Lower leg skin (tissue), 3 donors: ENCODE data around the gene ZNF222.

Source experiments
- POLR2A ChIP-seq, 2 donors: fragments of 450-650 bp; IDR thresholded peaks; one replicate each; pipeline ENCODE4 v1.6.1; 2016 to 2017; ENCODE audit warnings: antibody characterized with exemption in 2 of 2, mild to moderate bottlenecking in 1 of 2, moderate library complexity in 1 of 2
- TF ChIP-seq, protein P1 (sequence below), 3 donors: fragments of 450-650 bp; IDR thresholded peaks; one replicate each; pipeline ENCODE4 v1.5.1; 2016; ENCODE audit warnings: antibody characterized with exemption in 3 of 3, mild to moderate bottlenecking in 3 of 3, moderate library complexity in 2 of 3

DNA sequence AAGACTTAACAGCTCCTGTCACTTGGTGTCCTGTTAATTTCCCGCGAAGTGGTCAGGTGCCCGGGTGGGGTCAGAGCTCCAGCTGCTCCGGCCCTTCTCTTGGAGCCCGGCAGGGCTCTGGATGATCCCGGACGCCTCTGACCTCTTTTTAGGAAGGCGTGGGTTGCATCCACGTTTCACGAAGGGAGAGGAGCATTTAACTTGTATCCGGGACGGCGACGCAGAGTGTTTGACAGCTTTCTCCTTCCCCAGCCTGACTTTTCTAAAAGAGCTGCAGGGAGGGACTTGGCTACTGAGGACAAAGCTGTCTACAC lies 40.5 kb upstream of the ZNF222 start:
- TF ChIP-seq POLR2A (IDR thresholded peaks at IDR 0.05) = no peak
- TF ChIP-seq, protein P1, sequence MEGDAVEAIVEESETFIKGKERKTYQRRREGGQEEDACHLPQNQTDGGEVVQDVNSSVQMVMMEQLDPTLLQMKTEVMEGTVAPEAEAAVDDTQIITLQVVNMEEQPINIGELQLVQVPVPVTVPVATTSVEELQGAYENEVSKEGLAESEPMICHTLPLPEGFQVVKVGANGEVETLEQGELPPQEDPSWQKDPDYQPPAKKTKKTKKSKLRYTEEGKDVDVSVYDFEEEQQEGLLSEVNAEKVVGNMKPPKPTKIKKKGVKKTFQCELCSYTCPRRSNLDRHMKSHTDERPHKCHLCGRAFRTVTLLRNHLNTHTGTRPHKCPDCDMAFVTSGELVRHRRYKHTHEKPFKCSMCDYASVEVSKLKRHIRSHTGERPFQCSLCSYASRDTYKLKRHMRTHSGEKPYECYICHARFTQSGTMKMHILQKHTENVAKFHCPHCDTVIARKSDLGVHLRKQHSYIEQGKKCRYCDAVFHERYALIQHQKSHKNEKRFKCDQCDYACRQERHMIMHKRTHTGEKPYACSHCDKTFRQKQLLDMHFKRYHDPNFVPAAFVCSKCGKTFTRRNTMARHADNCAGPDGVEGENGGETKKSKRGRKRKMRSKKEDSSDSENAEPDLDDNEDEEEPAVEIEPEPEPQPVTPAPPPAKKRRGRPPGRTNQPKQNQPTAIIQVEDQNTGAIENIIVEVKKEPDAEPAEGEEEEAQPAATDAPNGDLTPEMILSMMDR (IDR thresholded peaks at IDR 0.05) = no peak
